HepG2 (cell line): Measurements from ENCODE around the gene TRIM7. TPM values are rescaled to one million over a fixed set of nuclear protein-coding genes. Genes with fewer than 3 reads are reported as not detected.

Experiments
- ATAC-seq: fragments of 200-7000 bp; cut with Tn5 transposase; 3 replicates; pipeline ENCODE4 v1.9.1; 2020; ENCODE audit warnings: mild to moderate bottlenecking, moderate library complexity
- BruUV-seq: library from RNA; stranded (reverse); fragments of 400-500 nt; replicated peaks from 2 replicates; lab custom pipeline; 2021; lab: Mats Ljungman, UMichigan
- CTCF ChIA-PET: fragments of 300-600 bp; formaldehyde crosslinking; extraction: SDS; loops from one replicate; lab custom pipeline; 2021; ENCODE audit warnings: low total read pairs, inconsistent platforms, low intra/inter-chr PET ratio; lab: Yijun Ruan, JAX
- POLR2A ChIA-PET: fragments of 350-600 bp; sonication (Branson Sonifier 250); formaldehyde crosslinking; loops from one replicate; lab custom pipeline; 2020; ENCODE audit warnings: antibody characterized with exemption, inconsistent platforms; lab: Yijun Ruan, JAX
- DNase-seq: peaks from one replicate; pipeline ENCODE4 v3.0.0-alpha.2; 2015; ENCODE audit warnings: low spot score
- FAIRE-seq: peaks from 3 replicates; lab custom pipeline; 2011; peaks lifted over from hg19 to GRCh38; lab: Jason Lieb, UNC
- H2AFZ ChIP-seq: one replicate; pipeline ENCODE4 v1.6.1; 2011; ENCODE audit warnings: low read length, inconsistent platforms
- H3K27ac ChIP-seq: fragments of 300-600 bp; 3 replicates; pipeline ENCODE4 v1.8.0; 2011; ENCODE audit warnings: mixed run types, mild to moderate bottlenecking, mixed read lengths, low read length, inconsistent platforms; ENCODE audit not compliant: insufficient read depth; ENCODE audit errors: extremely low read length
- H3K27me3 ChIP-seq, 2 experiments: fragments of 200-600 bp in 1 of 2; 2 replicates in 1 of 2; 3 replicates in 1 of 2; pipeline versions ENCODE4 v1.6.0 to v1.8.0; 2011; ENCODE audit warnings: low read length in 2 of 2, mild to moderate bottlenecking in 2 of 2, moderate library complexity in 2 of 2, inconsistent platforms in 1 of 2; ENCODE audit not compliant: insufficient read depth in 2 of 2, control insufficient read depth in 1 of 2
- H3K36me3 ChIP-seq, 2 experiments: fragments of 200-600 bp in 1 of 2; replicated peaks in 1 of 2; 2 replicates in 1 of 2; 3 replicates in 1 of 2; pipeline versions ENCODE4 v1.5.1 to v1.8.0; 2011; ENCODE audit warnings: low read length in 2 of 2, inconsistent platforms in 1 of 2; ENCODE audit not compliant: insufficient read depth in 2 of 2, control insufficient read depth in 1 of 2
- H3K4me1 ChIP-seq: 2 replicates; pipeline ENCODE4 v1.5.1; 2012; ENCODE audit warnings: low read length, inconsistent platforms; ENCODE audit not compliant: insufficient read depth
- H3K4me2 ChIP-seq: 2 replicates; pipeline ENCODE4 v1.6.0; 2011; ENCODE audit warnings: low read depth, low read length, inconsistent platforms
- H3K4me3 ChIP-seq, 3 experiments: fragments of 200-600 bp in 1 of 3; sonication (generic), shearing (Covaris generic) in 1 of 3; replicated peaks in 1 of 3; 2 replicates each; pipeline ENCODE4 v1.5.1; 2011 to 2016; ENCODE audit warnings: low read length in 3 of 3, inconsistent platforms in 2 of 3, low read depth in 2 of 3, mild to moderate bottlenecking in 2 of 3, control low read depth in 1 of 3, mixed read lengths in 1 of 3; ENCODE audit not compliant: insufficient read depth in 1 of 3
- H3K79me2 ChIP-seq: one replicate; pipeline ENCODE4 v1.6.1; 2011; ENCODE audit warnings: low read length, inconsistent platforms; ENCODE audit not compliant: insufficient read depth
- H3K9ac ChIP-seq: 2 replicates; pipeline ENCODE4 v1.6.0; 2011; ENCODE audit warnings: mild to moderate bottlenecking, low read depth, low read length, inconsistent platforms; ENCODE audit not compliant: insufficient read depth
- H3K9me3 ChIP-seq: 2 replicates; pipeline ENCODE4 v1.5.1; 2012; ENCODE audit warnings: mild to moderate bottlenecking, low read length
- H4K20me1 ChIP-seq: 2 replicates; pipeline ENCODE4 v1.6.0; 2011; ENCODE audit warnings: inconsistent platforms, mild to moderate bottlenecking, low read length, moderate library complexity; ENCODE audit not compliant: insufficient read depth
- ATF4 ChIP-seq, 2 experiments: fragments of 450-650 bp in 1 of 2; sonication (generic) in 1 of 2; formaldehyde crosslinking; IDR thresholded peaks; 2 replicates each; pipeline versions ENCODE4 v1.5.0 to v1.8.0; 2020 to 2022; ENCODE audit warnings: mild to moderate bottlenecking in 1 of 2, missing genetic modification reagents in 1 of 2
- EZH2 ChIP-seq: conservative IDR thresholded peaks from 2 replicates; pipeline ENCODE4 v1.6.1; 2012; ENCODE audit warnings: mild to moderate bottlenecking, low read depth, low read length, moderate library complexity
- FOSL2 ChIP-seq: sonication (generic); formaldehyde crosslinking; IDR thresholded peaks from 2 replicates; pipeline ENCODE4 v1.4.0; 2020; ENCODE audit warnings: missing genetic modification reagents
- FOXA1 ChIP-seq, 2 experiments: fragments of 450-650 bp in 1 of 2; sonication (generic) in 1 of 2; formaldehyde crosslinking in 1 of 2; IDR thresholded peaks; 2 replicates each; pipeline versions ENCODE4 v1.4.0 to v1.6.1; 2016 to 2020; ENCODE audit warnings: missing genetic modification reagents in 1 of 2
- HDAC2 ChIP-seq: sonication (generic); formaldehyde crosslinking; IDR thresholded peaks from 2 replicates; pipeline ENCODE4 v1.4.0; 2020; ENCODE audit warnings: missing genetic modification reagents
- KAT7 ChIP-seq: IDR thresholded peaks from 2 replicates; pipeline ENCODE4 v1.6.1; 2018; ENCODE audit warnings: borderline replicate concordance, missing compliant biosample characterization
- KDM3A ChIP-seq: IDR thresholded peaks from 2 replicates; pipeline ENCODE4 v1.6.1; 2018; ENCODE audit warnings: low read depth, missing compliant biosample characterization
- KDM5A ChIP-seq: fragments of 200-600 bp; sonication (generic); IDR thresholded peaks from 2 replicates; pipeline ENCODE4 v1.7.0; 2018; ENCODE audit warnings: antibody characterized with exemption, mild to moderate bottlenecking, low read length, borderline replicate concordance
- POLR2A ChIP-seq, 2 experiments: IDR thresholded peaks; 2 replicates each; pipeline ENCODE4 v1.6.1; 2011; ENCODE audit warnings: low read depth in 2 of 2, low read length in 2 of 2, mild to moderate bottlenecking in 1 of 2, moderate library complexity in 1 of 2; ENCODE audit not compliant: insufficient read depth in 1 of 2
- PTBP1 ChIP-seq: fragments of 200-400 bp; formaldehyde crosslinking; IDR thresholded peaks from 2 replicates; pipeline ENCODE4 v1.6.1; 2018; ENCODE audit warnings: low read length, low read depth; ENCODE audit not compliant: poor library complexity, severe bottlenecking
- RNF219 ChIP-seq: sonication (generic); formaldehyde crosslinking; IDR thresholded peaks from 2 replicates; pipeline ENCODE4 v1.5.0; 2020; ENCODE audit warnings: mild to moderate bottlenecking, missing genetic modification reagents
- SKI ChIP-seq: fragments of 450-650 bp; IDR thresholded peaks from one replicate; pipeline ENCODE4 v1.6.1; 2018; ENCODE audit warnings: mild to moderate bottlenecking; ENCODE audit not compliant: partially characterized antibody
- SMC3 ChIP-seq: IDR thresholded peaks from 2 replicates; pipeline ENCODE4 v1.6.1; 2011; ENCODE audit warnings: low read length, improper control_type of control experiment
- ZEB1 ChIP-seq: IDR thresholded peaks from 2 replicates; pipeline ENCODE4 v1.6.1; 2012; ENCODE audit warnings: mild to moderate bottlenecking, low read depth, inconsistent platforms; ENCODE audit not compliant: insufficient replicate concordance
- ZNF280B ChIP-seq: sonication (generic); formaldehyde crosslinking; IDR thresholded peaks from 2 replicates; pipeline ENCODE4 v1.5.0; 2020; ENCODE audit warnings: missing genetic modification reagents, mild to moderate bottlenecking, borderline replicate concordance
- ZNF431 ChIP-seq: sonication (generic); formaldehyde crosslinking; IDR thresholded peaks from 2 replicates; pipeline ENCODE4 v1.9.0; 2022; ENCODE audit warnings: missing genetic modification reagents, low read depth, mild to moderate bottlenecking, borderline replicate concordance
- ZNF501 ChIP-seq: sonication (generic); formaldehyde crosslinking; IDR thresholded peaks from 2 replicates; pipeline ENCODE4 v1.5.1; 2020; ENCODE audit warnings: mild to moderate bottlenecking, moderate library complexity, missing genetic modification reagents
- ZNF570 ChIP-seq: sonication (generic); formaldehyde crosslinking; IDR thresholded peaks from 2 replicates; pipeline ENCODE4 v1.4.0; 2020; ENCODE audit warnings: mild to moderate bottlenecking, missing genetic modification reagents, borderline replicate concordance
- ZNF607 ChIP-seq: sonication (generic); formaldehyde crosslinking; IDR thresholded peaks from 2 replicates; pipeline ENCODE4 v1.5.1; 2020; ENCODE audit warnings: missing genetic modification reagents, mild to moderate bottlenecking, borderline replicate concordance
- ZSCAN31 ChIP-seq: sonication (generic); formaldehyde crosslinking; IDR thresholded peaks from 2 replicates; pipeline ENCODE4 v1.5.0; 2020; ENCODE audit warnings: low read depth, mild to moderate bottlenecking, missing genetic modification reagents
- WGBS: methylation state at CpG from one replicate; pipeline ENCODE4 v1.1.6; 2017; ENCODE audit warnings: low lambda C conversion rate; 5-methylcytosine and 5-hydroxymethylcytosine counted together
- in situ Hi-C: cut with HindIII; loops from 2 replicates; pipeline ENCODE4 v1.10.0; 2017; ENCODE audit warnings: low pct_unique_long_range_greater_than_20kb; ENCODE audit not compliant: extremely low pct_ligation_motif_present
- intact Hi-C: fragments of 100-400 bp; cut with micrococcal nuclease; formaldehyde crosslinking; loops from one replicate; pipeline ENCODE4 v1.10.0; 2022; ENCODE audit not compliant: unreplicated experiment
- polyA plus RNA-seq, 8 experiments: library from polyadenylated mRNA; depleted of rRNA in 3 of 8; stranded (reverse) in 7 of 8; unstranded in 1 of 8; fragments of >200 nt; fragmentation: Illumina TruSeq in 4 of 8; extraction: Trizol in 4 of 8; gene quantifications; 2 replicates each; pipeline versions ENCODE4 v1.2.1 to v1.2.3, GENCODE V29; 2011 to 2016; ENCODE audit warnings: low read depth in 4 of 8, missing spikeins in 1 of 8, mixed read lengths in 1 of 8; ENCODE audit not compliant: insufficient read depth in 1 of 8
- total RNA-seq, 5 experiments: library from RNA; depleted of rRNA; stranded (reverse); fragments of >200 nt; fragmentation: Illumina TruSeq; extraction: Trizol; gene quantifications; 2 replicates each; pipeline ENCODE4 v1.2.3, GENCODE V29; 2016; ENCODE audit warnings: low read depth in 1 of 5

The TRIM7 gene
- total and polyA plus RNA-seq, 2 of the 13 experiments (the other 11 are each of a cell fraction or from before 2014, with no cell fraction given), result 0.13 TPM; not detected in 1

- Histone ChIP-seq H2AFZ (no peak overlapping the region), H3K9me3 (no peaks in the 10 kb centered on the region), H3K4me3 (peak overlapping the region; percentile 74 to 93 (median 79)), H3K79me2 (no peaks in the 10 kb centered on the region), H3K4me1 (peaks cover 27% of the 10 kb centered on the region), H3K27me3 (no peaks in the 10 kb centered on the region; a peak in 1 of 5 replicates), H3K27ac (peak overlapping the region; percentile 74), H4K20me1 (no peaks in the 10 kb centered on the region), H3K36me3 (no peaks in the 10 kb centered on the region), H3K9ac (peak overlapping the region; percentile 70), H3K4me2 (peak overlapping the region; percentile 78)
- peak; percentile 51 for FAIRE-seq
- BruUV-seq, result no TSS peak
- ATAC-seq, result no peak
- ChIA-PET CTCF (no interaction called here), POLR2A (interaction anchor here (1.0 to 2.3 kb wide), 3 partner anchors 20 to 37 kb away, joined by 3 to 13 read pairs (median 3); no protein-coding TSS in a partner anchor)
- in situ Hi-C loops, result loop anchor here (5.0 kb wide), 1 partner anchor 35 kb away; the partner anchor contains the start of gene TRIM41
- intact Hi-C loops, result loop anchor here (1.0 kb wide), 1 partner anchor 20 kb away; no protein-coding TSS in a partner anchor
- no peak for DNase-seq
- 2% methylated on average over 8 of the region's 8 CpGs for WGBS
- TF ChIP-seq FOSL2 (CRISPR knock-in tag) (peak; percentile 38), ATF4 (CRISPR knock-in tag; IDR thresholded peaks at IDR 0.05) (no peak), ZEB1 (peak; percentile 18), FOXA1 (IDR thresholded peaks at IDR 0.05) (0 out of 2 replicates have a peak, but pooled peaks have one; percentile 35), FOXA1 (CRISPR knock-in tag; IDR thresholded peaks at IDR 0.05) (no peak), RNF219 (CRISPR knock-in tag) (no peak), ZNF280B (no peak), ZSCAN31 (CRISPR knock-in tag) (0 out of 2 replicates have a peak, but pooled peaks have one; percentile 5), ZNF431 (CRISPR knock-in tag) (no peak), ZNF570 (CRISPR knock-in tag) (no peak), KDM3A (CRISPR knock-in tag) (0 out of 2 replicates have a peak, but pooled peaks have one; percentile 7), KDM5A (peak; percentile 17; the same call in 1 of the 2 replicates), SMC3 (no peak), ZNF501 (CRISPR knock-in tag) (peak; percentile 84; the same call in 1 of the 2 replicates), ZNF607 (CRISPR knock-in tag) (0 out of 2 replicates have a peak, but pooled peaks have one; percentile 14), EZH2 (no peak), HDAC2 (CRISPR knock-in tag) (no peak), KAT7 (CRISPR knock-in tag) (0 out of 2 replicates have a peak, but pooled peaks have one; percentile 7), POLR2A (IDR thresholded peaks at IDR 0.05; ENCODE audit: insufficient read depth in 1 of 2, low read depth in 2 of 2, low read length in 2 of 2) (0 out of 4 replicates have a peak, but pooled peaks of 1 of the 2 experiments have one; percentile 18), PTBP1 (no peak), SKI (no peak)
Observed at GRCh38 chr5:181186986-181187499, 18.0 kb downstream of the TRIM7 start.
